Esophagus muscularis mucosa (tissue), 4 donors: ENCODE measurements around the gene SPINDOC. TPM values are rescaled to one million over a fixed set of nuclear protein-coding genes. Genes with fewer than 3 reads are reported as not detected.

ENCODE experiments used
- DNase-seq: peaks from one replicate; pipeline ENCODE4 v3.0.0-alpha.2; 2017; ENCODE audit errors: extremely low spot score
- H3K27ac ChIP-seq, 4 donors: fragments of 200-600 bp; sonication (generic); replicated peaks in 1 of 4; 1 replicate in 3 of 4; 2 replicates in 1 of 4; pipeline ENCODE4 v1.5.1; 2016 to 2019; ENCODE audit warnings: mild to moderate bottlenecking in 1 of 4
- H3K27me3 ChIP-seq, 4 donors: fragments of 200-600 bp; sonication (generic); one replicate each; pipeline versions ENCODE4 v1.5.1 to v1.6.0; 2016 to 2019
- H3K36me3 ChIP-seq, 4 donors: fragments of 200-600 bp; sonication (generic); one replicate each; pipeline ENCODE4 v1.5.1; 2016 to 2019
- H3K4me1 ChIP-seq, 4 donors: fragments of 200-600 bp; sonication (generic); one replicate each; pipeline ENCODE4 v1.5.1; 2016 to 2019
- H3K4me3 ChIP-seq, 4 donors: fragments of 200-600 bp; sonication (generic); 1 replicate in 2 of 4; 2 replicates in 2 of 4; pipeline ENCODE4 v1.5.1; 2016 to 2019; ENCODE audit warnings: mild to moderate bottlenecking in 4 of 4, moderate library complexity in 1 of 4
- H3K9me3 ChIP-seq, 4 donors: fragments of 200-600 bp; sonication (generic); 1 replicate in 3 of 4; 2 replicates in 1 of 4; pipeline ENCODE4 v1.5.1; 2016 to 2019
- CTCF ChIP-seq, 3 experiments: fragments of 200-600 bp in 2 of 3; fragments of 450-650 bp in 1 of 3; sonication (generic) in 2 of 3; IDR thresholded peaks; one replicate each; pipeline ENCODE4 v1.5.1; 2017 to 2019; ENCODE audit warnings: antibody characterized with exemption in 3 of 3, mild to moderate bottlenecking in 2 of 3, moderate library complexity in 1 of 3
- EP300 ChIP-seq: sonication (generic); formaldehyde crosslinking; IDR thresholded peaks from one replicate; pipeline ENCODE4 v1.6.1; 2017; ENCODE audit warnings: antibody characterized with exemption
- POLR2A ChIP-seq: fragments of 450-650 bp; IDR thresholded peaks from one replicate; pipeline ENCODE4 v1.6.1; 2017; ENCODE audit warnings: antibody characterized with exemption, moderate library complexity, mild to moderate bottlenecking, low read depth
- POLR2AphosphoS5 ChIP-seq, 2 donors: sonication (generic); formaldehyde crosslinking; IDR thresholded peaks; one replicate each; pipeline ENCODE4 v1.6.1; 2017; ENCODE audit warnings: antibody characterized with exemption in 2 of 2
- WGBS: methylation state at CpG from one replicate; pipeline ENCODE4 v1.1.5; 2018; 5-methylcytosine and 5-hydroxymethylcytosine counted together
- intact Hi-C: fragments of 100-400 bp; cut with DNase I; formaldehyde crosslinking; loops from one replicate; pipeline ENCODE4 v1.15.1; 2023
- total RNA-seq, 4 donors: library from RNA; depleted of rRNA; stranded (reverse); fragments of >200 nt; gene quantifications; one replicate each; pipeline versions ENCODE4 v1.1.0 to v1.2.1, GENCODE V29; 2016

Gene SPINDOC
- total RNA-seq, 4 donors from 2014 or later: 12.0 to 25.8 (median 18.6) TPM

- Histone ChIP-seq H3K4me1 (peaks cover 17 to 50% (median 37%) of the 10 kb centered on the region in 4 donors), H3K9me3 (no peaks in the 10 kb centered on the region), H3K27me3 (no peaks in the 10 kb centered on the region), H3K36me3 (peaks cover 29 to 49% (median 43%) of the 10 kb centered on the region in 4 donors), H3K27ac (no peak overlapping the region), H3K4me3 (no peak overlapping the region)
- DNase-seq: no peak
- no peak for TF ChIP-seq POLR2AphosphoS5 (IDR thresholded peaks at IDR 0.05)
- no peak for TF ChIP-seq EP300
- WGBS: 89% methylated on average over 6 of the region's 6 CpGs
- intact Hi-C loops: no loop called here
Measured at GRCh38 chr11:63816166-63816565, 2.9 kb downstream of the SPINDOC start.

- Histone ChIP-seq H3K4me3 (no peak overlapping the region), H3K27ac (no peak overlapping the region), H3K9me3 (no peaks in the 10 kb centered on the region), H3K36me3 (peaks cover 34 to 55% (median 49%) of the 10 kb centered on the region in 4 donors), H3K27me3 (no peaks in the 10 kb centered on the region), H3K4me1 (peaks cover 17 to 46% (median 36%) of the 10 kb centered on the region in 4 donors)
- TF ChIP-seq EP300 (no peak), POLR2A (no peak), CTCF (IDR thresholded peaks at IDR 0.05) (no peak)
- intact Hi-C loops: no loop called here
- WGBS: 100% methylated on average over 3 of the region's 3 CpGs
- no peak for DNase-seq
Measured at GRCh38 chr11:63816732-63817131, 3.5 kb downstream of the SPINDOC start.

- intact Hi-C loops: no loop called here
- H3K36me3 ChIP-seq: peaks cover 46 to 67% (median 61%) of the 10 kb centered on the region in 4 donors
- WGBS: 86% methylated on average over 15 of the region's 27 CpGs
- peaks cover 12 to 34% (median 25%) of the 10 kb centered on the region in 4 donors for H3K4me1 ChIP-seq
- no peaks in the 10 kb centered on the region for H3K27me3 ChIP-seq
- no peak for TF ChIP-seq CTCF (IDR thresholded peaks at IDR 0.05)
- no peak for TF ChIP-seq POLR2A
- no peak for TF ChIP-seq EP300
- no peak for TF ChIP-seq POLR2AphosphoS5 (IDR thresholded peaks at IDR 0.05)
- H3K4me3 ChIP-seq: no peak overlapping the region
- H3K9me3 ChIP-seq: no peaks in the 10 kb centered on the region
- DNase-seq: no peak
- no peak overlapping the region for H3K27ac ChIP-seq
Measured at GRCh38 chr11:63817758-63818498, 4.7 kb downstream of the SPINDOC start.

- intact Hi-C loops: no loop called here
Measured at GRCh38 chr11:63818609-63819008, 5.4 kb downstream of the SPINDOC start.

GRCh38 chr11:63821411-63821810 lies 8.2 kb downstream of the SPINDOC start:
- no peak overlapping the region for H3K4me3 ChIP-seq
- H3K27ac ChIP-seq: no peak overlapping the region
- peaks cover 0 to 7% (median 4%) of the 10 kb centered on the region in 4 donors for H3K4me1 ChIP-seq
- DNase-seq: no peak
- no peaks in the 10 kb centered on the region for H3K27me3 ChIP-seq
- TF ChIP-seq CTCF (IDR thresholded peaks at IDR 0.05) (no peak), POLR2A (no peak)
- H3K9me3 ChIP-seq: no peaks in the 10 kb centered on the region
- peaks cover 65 to 97% (median 94%) of the 10 kb centered on the region in 4 donors for H3K36me3 ChIP-seq
- intact Hi-C loops: no loop called here
- WGBS: 87% methylated on average over 5 of the region's 5 CpGs

More at GRCh38 chr11:63818609-63819008, 5.4 kb downstream of the SPINDOC start:
- no peak for TF ChIP-seq POLR2A
- 93% methylated on average over 17 of the region's 19 CpGs for WGBS
- no peaks in the 10 kb centered on the region for H3K9me3 ChIP-seq
- no peak overlapping the region for H3K27ac ChIP-seq
- no peak overlapping the region for H3K4me3 ChIP-seq
- H3K4me1 ChIP-seq: peaks cover 12 to 34% (median 25%) of the 10 kb centered on the region in 4 donors
- DNase-seq: no peak
- H3K27me3 ChIP-seq: no peaks in the 10 kb centered on the region
- H3K36me3 ChIP-seq: peaks cover 53 to 74% (median 68%) of the 10 kb centered on the region in 4 donors
